ENCODE measurements around the gene DCLK1. TPM values are rescaled to one million over a fixed set of nuclear protein-coding genes. Genes with fewer than 3 reads are reported as not detected.

The DCLK1 gene
- total RNA-seq, 3 donors from 2014 or later (not counting 1 experiment from before 2014, with no cell fraction given), result not detected

GRCh38 chr13:35736876-35737275, 394.3 kb downstream of the DCLK1 start:
- peaks cover 3% of the 10 kb centered on the region for H3K9me3 ChIP-seq (ENCODE audit: control insufficient read depth, insufficient read depth, low read length)
- WGBS (ENCODE audit: insufficient coverage), result 49% methylated on average over 2 of the region's 2 CpGs
- H3K4me3 ChIP-seq (ENCODE audit: low read length), result no peak overlapping the region
- ATAC-seq (no peak), DNase-seq (no peak)
- peaks cover 0 to 3% of the 10 kb centered on the region in 2 donors for H3K9me3 Mint-ChIP-seq
- H3K4me3 Mint-ChIP-seq, result no peak overlapping the region
- no peak for TF ChIP-seq CTCF (IDR thresholded peaks at IDR 0.05)
- H3K4me1 Mint-ChIP-seq, result no peaks in the 10 kb centered on the region
- intact Hi-C loops (cut with micrococcal nuclease), result no loop called here
- H3K36me3 ChIP-seq (ENCODE audit: control insufficient read depth, insufficient read depth, low read length), result no peaks in the 10 kb centered on the region
- no peak overlapping the region for H3K27ac ChIP-seq (ENCODE audit: low read length)
- H3K27me3 ChIP-seq (ENCODE audit: control insufficient read depth, insufficient read depth, low read length), result no peaks in the 10 kb centered on the region
- no peak overlapping the region for H3K27ac Mint-ChIP-seq
- peaks cover 0 to 5% of the 10 kb centered on the region in 2 donors for H3K27me3 Mint-ChIP-seq (ENCODE audit: low read depth in 2 of 2)
- no peaks in the 10 kb centered on the region for H3K4me1 ChIP-seq (ENCODE audit: control insufficient read depth, insufficient read depth, low read length)
- H3K36me3 Mint-ChIP-seq, result no peaks in the 10 kb centered on the region

GRCh38 chr13:35733827-35734226, 397.4 kb downstream of the DCLK1 start:
- Mint-ChIP-seq H3K27ac (no peak overlapping the region), H3K9me3 (no peaks in the 10 kb centered on the region), H3K36me3 (no peaks in the 10 kb centered on the region), H3K4me1 (peaks cover 7 to 8% of the 10 kb centered on the region in 2 donors), H3K27me3 (ENCODE audit: low read depth in 2 of 2) (no peaks in the 10 kb centered on the region), H3K4me3 (no peak overlapping the region)
- intact Hi-C loops (cut with micrococcal nuclease), result no loop called here
- H3K4me3 ChIP-seq (ENCODE audit: low read length), result no peak overlapping the region
- H3K27me3 ChIP-seq (ENCODE audit: control insufficient read depth, insufficient read depth, low read length), result no peaks in the 10 kb centered on the region
- 87% methylated on average over 4 of the region's 4 CpGs for WGBS (ENCODE audit: insufficient coverage)
- no peak overlapping the region for H3K27ac ChIP-seq (ENCODE audit: low read length)
- DNase-seq, result no peak
- H3K36me3 ChIP-seq (ENCODE audit: control insufficient read depth, insufficient read depth, low read length), result no peaks in the 10 kb centered on the region
- ATAC-seq, result no peak
- no peak for TF ChIP-seq CTCF (IDR thresholded peaks at IDR 0.05)
- no peaks in the 10 kb centered on the region for H3K4me1 ChIP-seq (ENCODE audit: control insufficient read depth, insufficient read depth, low read length)
- no peaks in the 10 kb centered on the region for H3K9me3 ChIP-seq (ENCODE audit: control insufficient read depth, insufficient read depth, low read length)

GRCh38 chr13:35732565-35732964, 398.6 kb downstream of the DCLK1 start:
- 95% methylated on average over 4 of the region's 4 CpGs for WGBS (ENCODE audit: insufficient coverage)
- H3K4me3 ChIP-seq (ENCODE audit: low read length), result no peak overlapping the region
- ATAC-seq (no peak), DNase-seq (no peak)
- no peaks in the 10 kb centered on the region for H3K27me3 ChIP-seq (ENCODE audit: control insufficient read depth, insufficient read depth, low read length)
- H3K9me3 ChIP-seq (ENCODE audit: control insufficient read depth, insufficient read depth, low read length), result no peaks in the 10 kb centered on the region
- Mint-ChIP-seq H3K4me1 (peaks cover 7 to 8% of the 10 kb centered on the region in 2 donors), H3K36me3 (no peaks in the 10 kb centered on the region), H3K9me3 (no peaks in the 10 kb centered on the region), H3K27ac (no peak overlapping the region), H3K27me3 (ENCODE audit: low read depth in 2 of 2) (no peaks in the 10 kb centered on the region), H3K4me3 (no peak overlapping the region)
- no peaks in the 10 kb centered on the region for H3K4me1 ChIP-seq (ENCODE audit: control insufficient read depth, insufficient read depth, low read length)
- TF ChIP-seq CTCF (IDR thresholded peaks at IDR 0.05), result no peak
- intact Hi-C loops (cut with micrococcal nuclease), result no loop called here
- no peak overlapping the region for H3K27ac ChIP-seq (ENCODE audit: low read length)
- no peaks in the 10 kb centered on the region for H3K36me3 ChIP-seq (ENCODE audit: control insufficient read depth, insufficient read depth, low read length)

GRCh38 chr13:35731471-35731870, 399.7 kb downstream of the DCLK1 start:
- Mint-ChIP-seq H3K27ac (no peak overlapping the region), H3K4me3 (no peak overlapping the region), H3K4me1 (peaks cover 7 to 8% of the 10 kb centered on the region in 2 donors), H3K36me3 (no peaks in the 10 kb centered on the region), H3K9me3 (no peaks in the 10 kb centered on the region), H3K27me3 (ENCODE audit: low read depth in 2 of 2) (no peaks in the 10 kb centered on the region)
- Histone ChIP-seq H3K27ac (ENCODE audit: low read length) (no peak overlapping the region), H3K4me3 (ENCODE audit: low read length) (no peak overlapping the region), H3K36me3 (ENCODE audit: control insufficient read depth, insufficient read depth, low read length) (no peaks in the 10 kb centered on the region), H3K27me3 (ENCODE audit: control insufficient read depth, insufficient read depth, low read length) (no peaks in the 10 kb centered on the region), H3K4me1 (ENCODE audit: control insufficient read depth, insufficient read depth, low read length) (no peaks in the 10 kb centered on the region), H3K9me3 (ENCODE audit: control insufficient read depth, insufficient read depth, low read length) (no peaks in the 10 kb centered on the region)
- WGBS (ENCODE audit: insufficient coverage), result 87% methylated on average over 4 of the region's 4 CpGs
- no peak for TF ChIP-seq CTCF (IDR thresholded peaks at IDR 0.05)
- DNase-seq (no peak), ATAC-seq (no peak)
- intact Hi-C loops (cut with micrococcal nuclease), result no loop called here

All from natural killer cell (primary cell).